Kidney (tissue), 14 donors: ENCODE data around the gene ACSBG1. TPM values are rescaled to one million over a fixed set of nuclear protein-coding genes. Genes with fewer than 3 reads are reported as not detected.

ENCODE experiments used
- DNase-seq, 5 donors: peaks; one replicate each; pipeline ENCODE4 v3.0.0-alpha.2; 2013 to 2020
- FAIRE-seq: peaks from 2 replicates; lab custom pipeline; 2012; peaks lifted over from hg19 to GRCh38; lab: Jason Lieb, UNC
- H3K27ac ChIP-seq, 2 donors: one replicate each; pipeline ENCODE4 v1.7.0; 2013; ENCODE audit warnings: low read depth in 2 of 2, low read length in 2 of 2, inconsistent platforms in 1 of 2
- H3K27me3 ChIP-seq: one replicate; pipeline ENCODE4 v1.7.1; 2013; ENCODE audit warnings: low read length, inconsistent platforms; ENCODE audit not compliant: control insufficient read depth, insufficient read depth
- H3K36me3 ChIP-seq, 3 donors: one replicate each; pipeline versions ENCODE4 v1.7.0 to v1.7.1; 2013; ENCODE audit warnings: low read length in 3 of 3, control low read depth in 1 of 3, inconsistent platforms in 1 of 3; ENCODE audit not compliant: insufficient read depth in 3 of 3, control insufficient read depth in 2 of 3
- H3K4me1 ChIP-seq, 3 donors: one replicate each; pipeline versions ENCODE4 v1.7.0 to v1.7.1; 2013; ENCODE audit warnings: low read length in 3 of 3, inconsistent platforms in 1 of 3, low read depth in 1 of 3; ENCODE audit not compliant: control insufficient read depth in 2 of 3, insufficient read depth in 2 of 3
- H3K4me3 ChIP-seq, 3 donors: one replicate each; pipeline versions ENCODE4 v1.7.0 to v1.8.1; 2013; ENCODE audit warnings: low read length in 3 of 3, control low read depth in 1 of 3, inconsistent platforms in 1 of 3
- H3K9ac ChIP-seq, 3 donors: one replicate each; pipeline versions ENCODE4 v1.7.0 to v1.7.1; 2013; ENCODE audit warnings: low read length in 3 of 3, control low read depth in 1 of 3, inconsistent platforms in 1 of 3
- H3K9me3 ChIP-seq, 3 donors: one replicate each; pipeline versions ENCODE4 v1.7.0 to v1.7.1; 2013; ENCODE audit warnings: low read length in 3 of 3, control low read depth in 1 of 3, inconsistent platforms in 1 of 3; ENCODE audit not compliant: control insufficient read depth in 2 of 3, insufficient read depth in 1 of 3
- CTCF ChIP-seq: IDR thresholded peaks from 3 replicates; pipeline ENCODE4 v1.5.1; 2012; ENCODE audit warnings: mild to moderate bottlenecking, moderate library complexity, borderline replicate concordance; ENCODE audit not compliant: insufficient read depth; ENCODE audit errors: extremely low read depth
- intact Hi-C: fragments of 100-400 bp; cut with DNase I; formaldehyde crosslinking; loops from one replicate; pipeline ENCODE4 v1.11.1; 2022
- polyA plus RNA-seq: library from polyadenylated mRNA; stranded (reverse); fragments of 350-450 nt; fragmentation: Illumina TruSeq; extraction: RNeasy Lipid Tissue Mini Kit (QIAGEN cat#74804); gene quantifications from one replicate; pipeline ENCODE4 v1.2.3, GENCODE V29; 2014; ENCODE audit warnings: low read depth, low replicate concordance; ENCODE audit not compliant: insufficient read depth
- total RNA-seq: library from RNA; stranded (reverse); fragmentation: NEBNext Ultra II Directional; extraction: Animal tissue kit (Norgen Biotek cat#: 25700); gene quantifications from one replicate; pipeline ENCODE4 v1.2.1, GENCODE V29; 2021
- donor health status: control.
- donor health status: control.
- donor health status: control.
- donor health status: control.
- donor health status: control.
- donor health status: DM: yes; HTN: yes; CAD: no.
- donor health status: Normal renal cell carcinoma (clear cell type).

ACSBG1 gene
- total and polyA plus RNA-seq, 2 donors from 2014 or later = 0.13 to 0.86 TPM

- no peak overlapping the region for H3K27ac ChIP-seq
- no peak for TF ChIP-seq CTCF
- no peak overlapping the region for H3K9ac ChIP-seq
- H3K9me3 ChIP-seq = no peaks in the 10 kb centered on the region
- no peak for DNase-seq
- H3K27me3 ChIP-seq = no peaks in the 10 kb centered on the region
- H3K4me3 ChIP-seq = no peak overlapping the region
- FAIRE-seq = no peak
- no peaks in the 10 kb centered on the region for H3K36me3 ChIP-seq
- intact Hi-C loops = no loop called here
- no peaks in the 10 kb centered on the region for H3K4me1 ChIP-seq
Observed at GRCh38 chr15:78257681-78258080, 23.3 kb upstream of the ACSBG1 start.

GRCh38 chr15:78256044-78256437 is 21.7 kb upstream of the ACSBG1 start:
- Histone ChIP-seq H3K27me3 (no peaks in the 10 kb centered on the region), H3K9ac (no peak overlapping the region), H3K9me3 (no peaks in the 10 kb centered on the region), H3K27ac (no peak overlapping the region), H3K4me1 (no peaks in the 10 kb centered on the region), H3K4me3 (no peak overlapping the region), H3K36me3 (no peaks in the 10 kb centered on the region)
- TF ChIP-seq CTCF = no peak
- FAIRE-seq = no peak
- intact Hi-C loops = no loop called here
- DNase-seq = no peak

GRCh38 chr15:78255421-78256043 is 21.2 kb upstream of the ACSBG1 start:
- H3K9ac ChIP-seq = no peak overlapping the region
- intact Hi-C loops = no loop called here
- no peaks in the 10 kb centered on the region for H3K36me3 ChIP-seq
- no peak for TF ChIP-seq CTCF
- no peaks in the 10 kb centered on the region for H3K9me3 ChIP-seq
- H3K4me1 ChIP-seq = no peaks in the 10 kb centered on the region
- H3K27me3 ChIP-seq = no peaks in the 10 kb centered on the region
- no peak for DNase-seq
- H3K27ac ChIP-seq = no peak overlapping the region
- no peak overlapping the region for H3K4me3 ChIP-seq
- FAIRE-seq = no peak

- no peak for TF ChIP-seq CTCF
- Histone ChIP-seq H3K4me1 (no peaks in the 10 kb centered on the region), H3K4me3 (no peak overlapping the region), H3K36me3 (no peaks in the 10 kb centered on the region), H3K27me3 (no peaks in the 10 kb centered on the region), H3K27ac (no peak overlapping the region), H3K9me3 (no peaks in the 10 kb centered on the region), H3K9ac (no peak overlapping the region)
- DNase-seq (no peak), FAIRE-seq (no peak)
- intact Hi-C loops = no loop called here
Observed at GRCh38 chr15:78251136-78251535, 16.8 kb upstream of the ACSBG1 start.
